WTC11 (cell line): ENCODE data around the gene ERBB4.

Source experiments
- MAX ChIP-seq: sonication (generic); formaldehyde crosslinking; IDR thresholded peaks from 2 replicates; pipeline ENCODE4 v1.8.0; 2022; ENCODE audit warnings: mild to moderate bottlenecking, missing genetic modification reagents
- ZNF263 ChIP-seq: sonication (generic); formaldehyde crosslinking; IDR thresholded peaks from 2 replicates; pipeline ENCODE4 v1.8.1; 2022; ENCODE audit warnings: low read depth, mild to moderate bottlenecking, moderate library complexity, missing genetic modification reagents
- TF ChIP-seq, protein P1 (sequence below): fragments of 200-600 bp; IDR thresholded peaks from 2 replicates; pipeline ENCODE4 v1.8.0; 2022; ENCODE audit warnings: antibody characterized with exemption

DNA sequence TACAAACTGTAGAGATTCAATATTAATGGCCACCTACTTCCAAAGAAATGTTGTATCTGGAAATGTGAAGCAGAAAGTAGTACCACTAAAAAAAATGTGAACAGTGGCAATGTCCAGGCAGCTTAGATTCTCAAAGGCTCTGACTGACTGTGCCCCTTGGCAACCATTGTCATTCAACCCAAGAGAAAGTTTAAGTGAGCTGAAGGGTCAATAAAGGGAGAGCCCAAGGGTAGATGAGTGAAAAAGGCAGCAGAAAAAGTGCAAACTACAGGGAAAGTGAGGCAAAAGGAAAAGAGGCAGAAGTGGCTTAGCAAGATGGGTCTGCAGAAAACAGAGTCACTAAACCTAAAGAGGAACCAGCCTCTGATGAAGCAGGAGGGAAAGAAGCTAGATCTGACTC, 1179.3 kb downstream of the ERBB4 start:
- TF ChIP-seq MAX (CRISPR knock-in tag) (no peak), ZNF263 (CRISPR knock-in tag) (no peak)
- TF ChIP-seq, protein P1, sequence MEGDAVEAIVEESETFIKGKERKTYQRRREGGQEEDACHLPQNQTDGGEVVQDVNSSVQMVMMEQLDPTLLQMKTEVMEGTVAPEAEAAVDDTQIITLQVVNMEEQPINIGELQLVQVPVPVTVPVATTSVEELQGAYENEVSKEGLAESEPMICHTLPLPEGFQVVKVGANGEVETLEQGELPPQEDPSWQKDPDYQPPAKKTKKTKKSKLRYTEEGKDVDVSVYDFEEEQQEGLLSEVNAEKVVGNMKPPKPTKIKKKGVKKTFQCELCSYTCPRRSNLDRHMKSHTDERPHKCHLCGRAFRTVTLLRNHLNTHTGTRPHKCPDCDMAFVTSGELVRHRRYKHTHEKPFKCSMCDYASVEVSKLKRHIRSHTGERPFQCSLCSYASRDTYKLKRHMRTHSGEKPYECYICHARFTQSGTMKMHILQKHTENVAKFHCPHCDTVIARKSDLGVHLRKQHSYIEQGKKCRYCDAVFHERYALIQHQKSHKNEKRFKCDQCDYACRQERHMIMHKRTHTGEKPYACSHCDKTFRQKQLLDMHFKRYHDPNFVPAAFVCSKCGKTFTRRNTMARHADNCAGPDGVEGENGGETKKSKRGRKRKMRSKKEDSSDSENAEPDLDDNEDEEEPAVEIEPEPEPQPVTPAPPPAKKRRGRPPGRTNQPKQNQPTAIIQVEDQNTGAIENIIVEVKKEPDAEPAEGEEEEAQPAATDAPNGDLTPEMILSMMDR = no peak
